ENCODE measurements around the gene SUMF2.
"Not testable (repeated sequence)": the region's sequence is repeated elsewhere in the genome, so short reads cannot be mapped to it uniquely, and the experiment has no call there.

DNA sequence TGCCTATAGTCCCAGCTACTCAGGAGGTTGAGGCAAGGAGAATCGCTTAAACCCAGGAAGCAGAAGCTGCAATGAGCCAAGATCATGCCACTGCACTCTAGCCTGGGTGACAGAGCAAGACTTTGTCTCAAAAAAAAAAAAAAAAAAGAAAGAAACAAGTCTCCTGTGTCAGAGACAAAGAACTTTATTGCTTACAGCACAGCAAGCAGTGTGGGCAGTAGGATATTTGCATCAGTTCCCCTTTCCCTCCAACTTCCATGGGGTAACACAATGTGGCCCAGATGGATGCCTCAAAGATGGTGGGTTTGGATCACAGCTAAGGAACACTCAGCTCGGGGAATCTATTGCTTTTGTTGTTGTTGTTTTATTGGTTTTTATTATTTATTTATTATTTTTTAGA is 18.3 kb upstream of the SUMF2 start:
- not testable (repeated sequence) for TF ChIP-seq POLR2A (IDR thresholded peaks at IDR 0.05; ENCODE audit: borderline replicate concordance, extremely low read depth, insufficient read depth, insufficient read length); POLR2AphosphoS5 (IDR thresholded peaks at IDR 0.05; ENCODE audit: low read depth, low read length)
- TF ChIP-seq, protein P1, sequence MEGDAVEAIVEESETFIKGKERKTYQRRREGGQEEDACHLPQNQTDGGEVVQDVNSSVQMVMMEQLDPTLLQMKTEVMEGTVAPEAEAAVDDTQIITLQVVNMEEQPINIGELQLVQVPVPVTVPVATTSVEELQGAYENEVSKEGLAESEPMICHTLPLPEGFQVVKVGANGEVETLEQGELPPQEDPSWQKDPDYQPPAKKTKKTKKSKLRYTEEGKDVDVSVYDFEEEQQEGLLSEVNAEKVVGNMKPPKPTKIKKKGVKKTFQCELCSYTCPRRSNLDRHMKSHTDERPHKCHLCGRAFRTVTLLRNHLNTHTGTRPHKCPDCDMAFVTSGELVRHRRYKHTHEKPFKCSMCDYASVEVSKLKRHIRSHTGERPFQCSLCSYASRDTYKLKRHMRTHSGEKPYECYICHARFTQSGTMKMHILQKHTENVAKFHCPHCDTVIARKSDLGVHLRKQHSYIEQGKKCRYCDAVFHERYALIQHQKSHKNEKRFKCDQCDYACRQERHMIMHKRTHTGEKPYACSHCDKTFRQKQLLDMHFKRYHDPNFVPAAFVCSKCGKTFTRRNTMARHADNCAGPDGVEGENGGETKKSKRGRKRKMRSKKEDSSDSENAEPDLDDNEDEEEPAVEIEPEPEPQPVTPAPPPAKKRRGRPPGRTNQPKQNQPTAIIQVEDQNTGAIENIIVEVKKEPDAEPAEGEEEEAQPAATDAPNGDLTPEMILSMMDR (IDR thresholded peaks at IDR 0.05 in 2 of 3, conservative IDR thresholded peaks at IDR 0.05 in 1 of 3; ENCODE audit: borderline replicate concordance in 1 of 3, insufficient read depth in 1 of 3, low read depth in 2 of 3, low read length in 2 of 3) = not testable (repeated sequence)
